Activated CD4-positive, alpha-beta T cell treated with anti-CD3 and anti-CD28 coated beads for 1 hour (primary cell): ENCODE data around the gene AGMAT.

Experiments used
- DNase-seq: peaks from one replicate; pipeline ENCODE4 v3.0.0-alpha.2; 2020

Gene AGMAT

GRCh38 chr1:15558516-15558915, 26.3 kb downstream of the AGMAT start:
- no peak for DNase-seq

- DNase-seq: no peak
These were observed 27.3 kb downstream of the AGMAT start for GRCh38 chr1:15557594-15557993.

GRCh38 chr1:15557008-15557407, 27.8 kb downstream of the AGMAT start:
- no peak for DNase-seq

- DNase-seq: no peak
These were observed 34.3 kb downstream of the AGMAT start for GRCh38 chr1:15550573-15550972.

- no peak for DNase-seq
These were observed 38.2 kb downstream of the AGMAT start for GRCh38 chr1:15546641-15547040.

- no peak for DNase-seq
These were observed 41.0 kb downstream of the AGMAT start for GRCh38 chr1:15543589-15544568.

GRCh38 chr1:15543251-15543588, 41.6 kb downstream of the AGMAT start:
- DNase-seq: no peak

- DNase-seq: no peak
These were observed 42.2 kb downstream of the AGMAT start for GRCh38 chr1:15542388-15543250.

- DNase-seq: no peak
These were observed 43.5 kb downstream of the AGMAT start for GRCh38 chr1:15541231-15541792.

- no peak for DNase-seq
These were observed 44.7 kb downstream of the AGMAT start for GRCh38 chr1:15540186-15540585.

- no peak for DNase-seq
These were observed 46.1 kb downstream of the AGMAT start for GRCh38 chr1:15538771-15539170.

GRCh38 chr1:15531682-15532081, 53.2 kb downstream of the AGMAT start:
- DNase-seq: no peak

- no peak for DNase-seq
These were observed 53.8 kb downstream of the AGMAT start for GRCh38 chr1:15531003-15531402.

GRCh38 chr1:15526490-15527339, 58.1 kb downstream of the AGMAT start, which contains the start of gene DNAJC16:
TSS of gene DNAJC16 (plus strand) at chr1:15526848. CDS start at chr1:15529106, 2,258 bp downstream.
- DNase-seq: peak; percentile 95

- no peak for DNase-seq
These were observed 58.8 kb downstream of the AGMAT start for GRCh38 chr1:15526021-15526489.

- DNase-seq: no peak
These were observed 59.5 kb downstream of the AGMAT start for GRCh38 chr1:15525050-15526020.

GRCh38 chr1:15524283-15525049, 60.4 kb downstream of the AGMAT start:
- peak; percentile 100 for DNase-seq

GRCh38 chr1:15524021-15524282, 60.9 kb downstream of the AGMAT start, which contains the start of gene CASP9:
TSS of gene CASP9 (minus strand) at chr1:15524215. CDS start at chr1:15524200, 15 bp downstream.
- DNase-seq: no peak

- no peak for DNase-seq
These were observed 61.5 kb downstream of the AGMAT start for GRCh38 chr1:15523104-15524020.
